Panc1 (cell line): Measurements from ENCODE around the gene FZR1. TPM values are rescaled to one million over a fixed set of nuclear protein-coding genes. Genes with fewer than 3 reads are reported as not detected.

Source experiments
- ATAC-seq: fragments of 200-7000 bp; cut with Tn5 transposase; 2 replicates; pipeline ENCODE4 v1.9.1; 2020; ENCODE audit warnings: mild to moderate bottlenecking, moderate library complexity
- BruUV-seq: library from RNA; stranded (reverse); fragments of 400-500 nt; replicated peaks from 2 replicates; lab custom pipeline; 2021; lab: Mats Ljungman, UMichigan
- CTCF ChIA-PET: fragments of 300-600 bp; sonication (Branson Sonifier 250); formaldehyde crosslinking; loops from one replicate; lab custom pipeline; 2022; ENCODE audit warnings: antibody characterized with exemption; lab: Charles Lee
- POLR2A ChIA-PET: fragments of 300-600 bp; sonication (Branson Sonifier 250); formaldehyde crosslinking; loops from one replicate; lab custom pipeline; 2022; ENCODE audit warnings: antibody characterized with exemption; lab: Charles Lee
- DNase-seq: peaks from one replicate; pipeline ENCODE4 v3.0.0-alpha.2; 2010; ENCODE audit warnings: low read depth, low spot score
- H3K27ac ChIP-seq: 2 replicates; pipeline ENCODE4 v1.5.1; 2011; ENCODE audit warnings: mild to moderate bottlenecking, low read length, inconsistent platforms
- H3K27me3 ChIP-seq: fragments of 200-500 bp; sonication (Bioruptor generic); 2 replicates; pipeline ENCODE4 v1.6.0; 2014; ENCODE audit warnings: low read length, inconsistent platforms; ENCODE audit not compliant: control insufficient read depth, insufficient read depth
- H3K36me3 ChIP-seq: fragments of 200-500 bp; sonication (Bioruptor generic); 2 replicates; pipeline ENCODE4 v1.5.1; 2014; ENCODE audit warnings: inconsistent platforms, mild to moderate bottlenecking, low read length, moderate library complexity; ENCODE audit not compliant: control insufficient read depth, insufficient read depth
- H3K4me1 ChIP-seq: 2 replicates; pipeline ENCODE4 v1.5.1; 2011; ENCODE audit warnings: inconsistent platforms, mild to moderate bottlenecking, low read length, moderate library complexity; ENCODE audit not compliant: control insufficient read depth, insufficient read depth
- H3K4me3 ChIP-seq, 2 experiments: 2 replicates each; pipeline ENCODE4 v1.5.1; 2011 to 2012; ENCODE audit warnings: low read depth in 2 of 2, low read length in 2 of 2, mild to moderate bottlenecking in 2 of 2, inconsistent platforms in 1 of 2, moderate library complexity in 1 of 2
- H3K9me3 ChIP-seq: fragments of 200-500 bp; sonication (Bioruptor generic); 2 replicates; pipeline ENCODE4 v1.5.1; 2014; ENCODE audit warnings: low read depth, mild to moderate bottlenecking, inconsistent platforms, low read length, moderate library complexity; ENCODE audit not compliant: control insufficient read depth, insufficient read depth
- CTCF ChIP-seq: fragments of 450-650 bp; IDR thresholded peaks from 2 replicates; pipeline ENCODE4 v1.5.1; 2017; ENCODE audit warnings: mild to moderate bottlenecking
- POLR2AphosphoS5 ChIP-seq: IDR thresholded peaks from 2 replicates; pipeline ENCODE4 v1.6.1; 2012; ENCODE audit warnings: mild to moderate bottlenecking, low read depth, low read length, moderate library complexity
- REST ChIP-seq, 2 experiments: IDR thresholded peaks; 2 replicates each; pipeline ENCODE4 v1.6.1; 2011 to 2012; ENCODE audit warnings: low read depth in 2 of 2, control low read depth in 1 of 2, low read length in 1 of 2, mild to moderate bottlenecking in 1 of 2, moderate library complexity in 1 of 2; ENCODE audit not compliant: insufficient read depth in 1 of 2
- SIN3A ChIP-seq: IDR thresholded peaks from 2 replicates; pipeline ENCODE4 v1.6.1; 2012; ENCODE audit warnings: low read depth, mild to moderate bottlenecking, low read length, moderate library complexity, borderline replicate concordance; ENCODE audit not compliant: insufficient read depth
- TCF7L2 ChIP-seq: IDR thresholded peaks from 2 replicates; pipeline ENCODE4 v1.6.1; 2011; ENCODE audit warnings: mild to moderate bottlenecking, low read depth, low read length, inconsistent platforms
- in situ Hi-C: cut with HindIII; loops from 2 replicates; pipeline ENCODE4 v1.10.0; 2016; ENCODE audit warnings: low sequenced_read_pairs, low pct_unique_long_range_greater_than_20kb
- intact Hi-C: fragments of 100-400 bp; cut with micrococcal nuclease; formaldehyde crosslinking; loops from one replicate; pipeline ENCODE4 v1.10.0; 2022; ENCODE audit not compliant: unreplicated experiment
- total RNA-seq: library from RNA; stranded (reverse); gene quantifications from one replicate; pipeline ENCODE4 v1.2.1, GENCODE V29; 2021; ENCODE audit not compliant: unreplicated experiment

FZR1 gene
- total RNA-seq, 1 experiment from 2014 or later, result 48.7 TPM

GRCh38 chr19:3576696-3577443 lies 70.8 kb downstream of the FZR1 start:
- ATAC-seq (no peak), DNase-seq (no peak)
- no TSS peak for BruUV-seq
- Histone ChIP-seq H3K36me3 (peaks cover 4% of the 10 kb centered on the region; the same call in 1 of the 2 replicates), H3K4me3 (no peak overlapping the region), H3K4me1 (no peaks in the 10 kb centered on the region), H3K27ac (no peak overlapping the region), H3K9me3 (no peaks in the 10 kb centered on the region), H3K27me3 (no peaks in the 10 kb centered on the region)
- POLR2A ChIA-PET, result no interaction called here
- CTCF ChIA-PET, result interaction anchor here (0.6 kb wide), 1 partner anchor 1192 kb away, joined by 7 read pairs; no protein-coding TSS in a partner anchor
- TF ChIP-seq REST (IDR thresholded peaks at IDR 0.05; ENCODE audit: insufficient read depth in 1 of 2, low read depth in 2 of 2, low read length in 1 of 2), result no peak
- no peak for TF ChIP-seq POLR2AphosphoS5
- TF ChIP-seq SIN3A, result no peak
- no peak for TF ChIP-seq TCF7L2
- no peak for TF ChIP-seq CTCF
- intact Hi-C loops, result no loop called here
- in situ Hi-C loops, result no loop called here

DNA sequence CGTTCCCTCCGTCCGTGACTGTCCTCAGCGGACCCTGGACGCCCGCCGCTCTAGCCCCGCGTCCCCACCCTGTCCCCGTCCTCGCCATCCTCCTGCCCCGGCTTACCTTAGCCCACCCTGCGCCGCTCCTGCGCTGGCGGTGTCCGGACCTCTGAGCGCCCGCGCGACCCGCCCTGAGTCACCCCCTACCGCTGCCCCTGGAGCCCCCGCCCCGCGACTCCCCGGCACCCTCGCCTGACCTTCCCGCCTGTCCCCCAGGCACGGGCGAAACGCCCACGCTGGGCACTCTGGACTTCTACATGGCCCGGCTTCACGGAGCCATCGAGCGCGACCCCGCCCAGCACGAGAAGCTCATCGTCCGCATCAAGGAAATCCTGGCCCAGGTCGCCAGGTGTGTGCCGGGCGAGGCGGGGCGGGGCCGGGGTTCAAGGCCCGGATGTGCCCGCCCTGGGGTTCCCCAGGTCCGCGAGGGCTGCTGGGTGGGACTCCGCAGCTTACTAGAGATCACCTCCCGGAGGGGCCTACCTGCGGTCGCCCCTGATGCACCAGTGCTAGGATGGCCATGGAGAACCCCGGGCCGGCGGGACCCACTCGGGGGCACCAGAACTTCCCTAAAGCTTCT lies 71.7 kb downstream of the FZR1 start:
- Histone ChIP-seq H3K9me3 (no peaks in the 10 kb centered on the region), H3K36me3 (peaks cover 4% of the 10 kb centered on the region; the same call in 1 of the 2 replicates), H3K27ac (no peak overlapping the region), H3K27me3 (no peaks in the 10 kb centered on the region), H3K4me1 (no peaks in the 10 kb centered on the region), H3K4me3 (no peak overlapping the region)
- TF ChIP-seq SIN3A (no peak), CTCF (no peak), REST (IDR thresholded peaks at IDR 0.05; ENCODE audit: insufficient read depth in 1 of 2, low read depth in 2 of 2, low read length in 1 of 2) (no peak), TCF7L2 (no peak)
- no peak for DNase-seq
- in situ Hi-C loops, result no loop called here
- intact Hi-C loops, result no loop called here
- ChIA-PET CTCF (no interaction called here), POLR2A (no interaction called here)
- no peak for ATAC-seq
- no TSS peak for BruUV-seq
